ENCODE measurements around the gene CD86. TPM values are rescaled to one million over a fixed set of nuclear protein-coding genes. Genes with fewer than 3 reads are reported as not detected.
A peak's percentile ranks its signal among the peaks of the same experiment; 100 is the strongest.

Gene CD86
- total and polyA plus RNA-seq, 2 of the 8 experiments (the other 6 are each of a cell fraction or from before 2014, with no cell fraction given) = 0.12 to 0.30 TPM

DNA sequence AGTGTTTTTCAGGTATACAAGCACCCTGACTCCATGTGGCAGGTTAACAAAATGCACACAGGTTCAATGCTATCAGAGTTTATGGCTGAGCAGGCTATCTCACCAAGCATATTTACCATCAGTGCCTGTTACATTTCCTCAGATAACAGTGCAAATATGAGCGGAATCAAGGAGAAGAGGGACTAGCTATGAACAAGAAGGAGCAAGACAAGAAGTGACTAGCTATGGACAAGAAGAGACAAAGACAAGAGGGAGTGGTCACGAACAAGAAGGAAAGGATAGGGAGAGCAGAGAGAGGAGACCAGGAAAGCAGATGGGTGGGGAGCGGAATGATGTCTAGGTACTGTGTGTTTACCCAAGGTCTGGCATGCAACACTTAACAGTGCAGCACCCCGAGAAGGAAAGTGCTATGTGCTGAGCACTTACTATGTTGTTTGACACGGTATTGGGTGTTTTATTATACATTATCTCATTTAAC lies 41.7 kb upstream of the CD86 start:
- Histone ChIP-seq H3K23me2 (ENCODE audit: low read depth, low read length) (no peaks in the 10 kb centered on the region), H3K4me2 (ENCODE audit: insufficient read depth in 1 of 2, low read depth in 2 of 2, low read length in 2 of 2) (no peak overlapping the region), H2AFZ (ENCODE audit: low read length) (no peak overlapping the region), H4K8ac (ENCODE audit: extremely low read depth, insufficient read depth, low read length) (no peak overlapping the region), H3K36me3 (ENCODE audit: control insufficient read depth in 2 of 4, insufficient read depth in 4 of 4, low read length in 3 of 4) (no peaks in the 10 kb centered on the region), H2BK20ac (ENCODE audit: low read length) (no peak overlapping the region), H3K27ac (ENCODE audit: low read depth, low read length) (no peak overlapping the region), H2AK5ac (ENCODE audit: low read depth, low read length) (no peak overlapping the region), H3K56ac (replicated peaks; ENCODE audit: insufficient read length, low read depth, low read length) (no peak overlapping the region), H3K4me3 (ENCODE audit: extremely low read depth in 1 of 4, insufficient read depth in 2 of 4, low read depth in 3 of 4, low read length in 4 of 4) (no peak overlapping the region), H4K91ac (replicated peaks; ENCODE audit: insufficient read length, low read length) (no peak overlapping the region), H3K79me1 (ENCODE audit: low read depth, low read length) (no peaks in the 10 kb centered on the region), H3K4ac (replicated peaks; ENCODE audit: insufficient read length, low read depth, low read length) (no peak overlapping the region), H3K18ac (ENCODE audit: extremely low read depth, low read length) (no peak overlapping the region), H3K9ac (replicated peaks in 1 of 4; ENCODE audit: extremely low read depth in 1 of 4, low read depth in 3 of 4, low read length in 3 of 4) (no peak overlapping the region), H2BK12ac (ENCODE audit: low read depth, low read length) (no peak overlapping the region), H3K79me2 (ENCODE audit: control insufficient read depth in 1 of 2, insufficient read depth in 2 of 2, low read length in 2 of 2) (no peaks in the 10 kb centered on the region), H3K4me1 (replicated peaks in 1 of 4; ENCODE audit: control insufficient read depth in 3 of 4, insufficient read depth in 4 of 4, low read length in 3 of 4) (peaks cover 0 to 4% (median 0%) of the 10 kb centered on the region in 4 experiments; a peak in 1 of 7 replicates), H2BK5ac (ENCODE audit: low read depth, low read length) (no peak overlapping the region), H3K14ac (ENCODE audit: insufficient read length) (no peak overlapping the region), H2BK15ac (ENCODE audit: low read length) (no peak overlapping the region), H3K9me3 (ENCODE audit: insufficient read depth in 2 of 2, low read depth in 1 of 2, low read length in 1 of 2) (no peaks in the 10 kb centered on the region), H2BK120ac (replicated peaks; ENCODE audit: low read depth, low read length) (no peak overlapping the region), H3K23ac (ENCODE audit: insufficient read length) (no peak overlapping the region), H4K5ac (ENCODE audit: insufficient read length, low read depth, low read length) (no peak overlapping the region), H3K27me3 (replicated peaks in 1 of 4; ENCODE audit: control insufficient read depth in 3 of 4, extremely low read depth in 1 of 4, insufficient read depth in 3 of 4, low read length in 3 of 4) (no peaks in the 10 kb centered on the region), H4K20me1 (replicated peaks in 1 of 2; ENCODE audit: control insufficient read depth in 1 of 2, insufficient read depth in 2 of 2, low read length in 2 of 2) (no peaks in the 10 kb centered on the region)
- WGBS, 2 experiments (ENCODE audit: extremely low coverage in 1 of 2, insufficient coverage in 1 of 2, insufficient read length in 1 of 2, insufficient replicate concordance in 2 of 2, low coverage in 1 of 2, low lambda C conversion rate in 2 of 2, missing lambda C conversion rate in 1 of 2) = 87% methylated on average over 5 of the region's 5 CpGs; no CpG with 5 or more reads in 1 of the 2 experiments
- FAIRE-seq (no peak), DNase-seq (ENCODE audit: low read depth in 1 of 2, low spot score in 2 of 2) (no peak)
- CTCF ChIA-PET (ENCODE audit: partially characterized antibody) = interaction anchor here (0.6 to 0.9 kb wide), 3 partner anchors 130 to 269 kb away, joined by 3 to 4 read pairs (median 3); no protein-coding TSS in a partner anchor
- POLR2A ChIA-PET (ENCODE audit: partially characterized antibody) = no interaction called here
- no peak for TF ChIP-seq YY1 (IDR thresholded peaks at IDR 0.05; ENCODE audit: low read depth, low read length)
- TF ChIP-seq EGR1 (IDR thresholded peaks at IDR 0.05; ENCODE audit: borderline replicate concordance, low read depth, low read length) = no peak
- no peak for TF ChIP-seq HDAC6 (IDR thresholded peaks at IDR 0.05; ENCODE audit: low read depth, low read length)
- no peak for TF ChIP-seq KDM1A (IDR thresholded peaks at IDR 0.05; ENCODE audit: borderline replicate concordance, low read length)
- TF ChIP-seq JUND (IDR thresholded peaks at IDR 0.05; ENCODE audit: low read length) = no peak
- TF ChIP-seq RAD21 (IDR thresholded peaks at IDR 0.05 in 1 of 2, conservative IDR thresholded peaks at IDR 0.05 in 1 of 2; ENCODE audit: low read depth in 2 of 2, low read length in 2 of 2) = 0 out of 4 replicates have a peak, but pooled peaks of 1 of the 2 experiments have one; percentile 5
